Myometrial cell (primary cell): ENCODE data around the gene TBC1D3K. TPM values are rescaled to one million over a fixed set of nuclear protein-coding genes. Genes with fewer than 3 reads are reported as not detected.

Experiments
- total RNA-seq: library from RNA; depleted of rRNA; stranded (reverse); fragments of >200 nt; gene quantifications from 2 replicates; pipeline ENCODE4 v1.2.3, GENCODE V29; 2015

The TBC1D3K gene
- total RNA-seq, result not detected in 2 replicates

DNA sequence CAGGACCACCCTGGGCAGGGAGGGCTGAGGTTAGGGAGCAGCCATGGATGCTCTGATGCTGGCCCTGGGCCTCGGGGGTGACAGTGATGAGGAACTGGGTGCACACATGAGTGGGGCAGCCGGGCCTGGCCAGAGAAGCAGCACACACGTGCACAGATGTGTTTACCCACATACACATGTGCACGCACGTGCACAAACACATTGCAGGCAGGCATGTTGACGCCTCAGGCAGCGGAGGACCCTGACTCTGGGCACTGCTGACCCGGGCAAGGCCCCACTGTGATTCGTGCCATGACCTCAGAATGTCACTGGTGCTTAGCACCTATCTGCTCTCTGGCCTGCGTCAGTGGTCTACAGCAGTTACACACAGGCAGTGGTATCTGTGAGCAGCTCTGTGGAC lies at the start of gene TBC1D3K:
TBC1D3K (plus strand) TSS at position 301 of the 400 bp plus-strand sequence. CDS start 1,585 bp downstream, outside the sequence.

Other genes with a start within 250 kb of the TBC1D3K start
- not detected in 2 replicates for gene HNF1B, start 179.4 kb upstream of the TBC1D3K start, total RNA-seq
- gene TBC1D3L, start 64.6 kb downstream of the TBC1D3K start, total RNA-seq, result 1.9 and 4.0 TPM in 2 replicates
- gene TBC1D3D, start 79.6 kb downstream of the TBC1D3K start, total RNA-seq, result 0.18 TPM in 1 of 2 replicates, not detected in the other
- not detected in 2 replicates for gene TBC1D3C, start 144.2 kb downstream of the TBC1D3K start, total RNA-seq
- gene TBC1D3E, start 203.5 kb downstream of the TBC1D3K start, total RNA-seq, result not detected in 2 replicates